ENCODE measurements around the gene PPP1R3D.

GRCh38 chr20:59933296-59933848 lies 6.7 kb downstream of the PPP1R3D start, which contains the start of gene SYCP2:
- TF ChIP-seq POLR2A (IDR thresholded peaks at IDR 0.05; ENCODE audit: low read depth, low read length) (no peak), POLR2AphosphoS5 (IDR thresholded peaks at IDR 0.05; ENCODE audit: low read depth, low read length) (no peak)
